T-helper 1 cell treated with Interleukin-12 subunit alpha and Interleukin-12 subunit beta and Interleukin-4 antibody, amounts not matched to agents 30 ng/mL and 1 ng/mL, for 36 hours (primary cell): ENCODE data around the gene NT5C3A. TPM values are rescaled to one million over a fixed set of nuclear protein-coding genes. Genes with fewer than 3 reads are reported as not detected.
"Not testable (repeated sequence)": the region's sequence is repeated elsewhere in the genome, so short reads cannot be mapped to it uniquely, and the experiment has no call there.

Source experiments
- intact Hi-C: fragments of 100-400 bp; cut with micrococcal nuclease; formaldehyde crosslinking; loops from one replicate; pipeline ENCODE4 v1.15.1; 2024
- total RNA-seq: library from RNA; stranded (reverse); gene quantifications from 2 replicates; pipeline ENCODE4 v1.2.3, GENCODE V29; 2022

Gene NT5C3A
- total RNA-seq, 1 donor from 2014 or later, result 53.1 TPM

GRCh38 chr7:32991975-32992700 lies 70.4 kb downstream of the NT5C3A start:
- intact Hi-C loops, result not testable (repeated sequence)

- intact Hi-C loops, result not testable (repeated sequence)
Measured at GRCh38 chr7:32991068-32991585, 71.4 kb downstream of the NT5C3A start.

GRCh38 chr7:32988148-32988547 lies 74.4 kb downstream of the NT5C3A start:
- intact Hi-C loops, result not testable (repeated sequence)

GRCh38 chr7:32979902-32980301 lies 82.7 kb downstream of the NT5C3A start:
- intact Hi-C loops, result not testable (repeated sequence)

- intact Hi-C loops, result not testable (repeated sequence)
Measured at GRCh38 chr7:32979246-32979645, 83.3 kb downstream of the NT5C3A start.

GRCh38 chr7:32977159-32977558 lies 85.4 kb downstream of the NT5C3A start:
- intact Hi-C loops, result not testable (repeated sequence)

- intact Hi-C loops, result not testable (repeated sequence)
Measured at GRCh38 chr7:32971967-32972366, 90.6 kb downstream of the NT5C3A start.

- intact Hi-C loops, result not testable (repeated sequence)
Measured at GRCh38 chr7:32967268-32967582, 95.4 kb downstream of the NT5C3A start.

- intact Hi-C loops, result not testable (repeated sequence)
Measured at GRCh38 chr7:32966489-32967267, 95.9 kb downstream of the NT5C3A start.

- intact Hi-C loops, result loop anchor here (1.0 kb wide), 2 partner anchors 86 to 143 kb away; no protein-coding TSS in a partner anchor
Measured at GRCh38 chr7:32964461-32965159, 98.0 kb downstream of the NT5C3A start.

Other genes with a start within 250 kb of the NT5C3A start
- gene KBTBD2, start 171.0 kb downstream of the NT5C3A start, total RNA-seq, result 45.9 and 55.3 TPM in 2 replicates
- gene FKBP9, start 105.3 kb downstream of the NT5C3A start, total RNA-seq, result 1.1 and 1.7 TPM in 2 replicates
- gene RP9, start 46.6 kb upstream of the NT5C3A start, total RNA-seq, result 13.9 and 16.4 TPM in 2 replicates
- gene BBS9, start 66.8 kb upstream of the NT5C3A start, total RNA-seq, result 10.4 and 11.3 TPM in 2 replicates